GM18498 (cell line): ENCODE data around the gene ZC3H8.
A peak's percentile ranks its signal among the peaks of the same experiment; 100 is the strongest.
"Not testable (repeated sequence)": the region's sequence is repeated elsewhere in the genome, so short reads cannot be mapped to it uniquely, and the experiment has no call there.

Source experiments
- ATAC-seq: cut with Tn5 transposase; IDR thresholded peaks from one replicate; pipeline ENCODE4 v1.9.1; 2021; ENCODE audit warnings: mild to moderate bottlenecking, moderate library complexity; ENCODE audit not compliant: unreplicated experiment

The ZC3H8 gene

GRCh38 chr2:112254466-112255240, at the start of gene ZC3H8:
Gene ZC3H8 (minus strand): TSS chr2:112255042. CDS start chr2:112254981, 61 bp downstream.
- peak; percentile 91 for ATAC-seq

DNA sequence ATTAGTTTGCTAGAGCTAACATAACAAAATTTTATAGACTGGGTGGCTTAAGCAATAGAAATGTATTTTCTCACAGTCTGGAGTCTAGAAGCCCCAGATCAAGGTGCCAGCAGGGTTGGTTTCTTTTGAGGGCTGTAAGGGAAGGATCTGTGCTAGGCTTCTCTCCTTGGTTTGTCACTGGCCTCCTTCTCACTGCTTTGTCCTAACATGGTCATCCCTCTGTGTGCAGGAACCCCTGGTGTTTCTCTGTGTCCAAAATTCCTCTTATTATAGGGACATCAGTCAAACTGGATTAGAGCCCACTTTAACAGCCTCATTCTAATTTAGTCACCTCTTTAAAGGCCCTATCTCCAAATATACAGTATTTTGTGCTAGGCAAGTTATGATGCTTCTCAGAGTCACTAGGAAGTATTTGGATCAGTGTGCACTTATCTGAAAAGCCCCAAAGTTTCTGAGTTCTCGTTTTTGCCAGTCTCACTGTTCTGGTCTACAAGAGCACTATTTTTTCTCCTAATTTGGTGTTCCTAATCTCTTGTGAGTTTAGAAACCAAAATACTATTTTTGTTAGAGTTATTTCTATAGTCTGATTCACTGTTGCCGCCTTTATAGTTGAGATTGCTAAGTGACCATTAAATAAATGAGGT, 49.6 kb upstream of the ZC3H8 start:
- peak; percentile 64 for ATAC-seq

GRCh38 chr2:112301973-112302372, 47.1 kb upstream of the ZC3H8 start:
- no peak for ATAC-seq

DNA sequence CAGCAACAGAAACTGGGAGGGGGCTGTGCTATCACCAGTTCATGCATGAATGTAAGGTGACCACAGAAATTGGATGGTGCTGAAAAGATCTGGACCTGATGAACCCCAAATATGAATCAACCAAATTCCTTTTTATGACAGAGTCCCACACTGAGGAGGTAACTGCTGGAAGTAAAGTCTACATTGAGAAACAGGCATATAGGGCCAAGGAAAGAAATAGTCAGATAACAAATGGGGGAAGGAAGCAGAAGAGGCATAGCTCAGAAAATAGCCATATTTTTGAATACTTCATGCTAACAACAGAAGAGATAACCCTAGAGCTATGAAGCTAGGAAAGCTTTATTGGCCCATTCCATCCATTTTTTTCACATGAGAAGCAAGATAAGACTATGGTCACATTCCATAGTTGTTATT, 46.3 kb upstream of the ZC3H8 start:
- no peak for ATAC-seq

DNA sequence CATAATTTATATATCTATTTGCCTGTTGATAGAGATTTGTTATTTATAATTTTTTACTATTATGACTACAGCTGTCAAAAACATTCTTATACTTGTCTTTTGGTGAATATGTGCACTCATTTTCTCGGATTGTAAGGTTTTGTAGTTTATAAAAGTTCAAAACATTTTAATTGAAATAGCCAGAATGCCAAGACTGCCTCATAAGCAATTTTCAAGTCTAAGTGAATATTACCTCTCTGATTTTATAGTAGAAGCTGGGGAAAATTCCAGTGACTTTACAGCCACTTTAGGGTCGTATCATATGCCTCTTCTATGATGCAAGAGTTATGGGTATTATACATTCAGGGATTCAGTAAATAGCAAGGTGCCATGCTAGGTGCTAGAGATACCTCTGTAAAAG, 41.6 kb upstream of the ZC3H8 start:
- ATAC-seq: no peak

DNA sequence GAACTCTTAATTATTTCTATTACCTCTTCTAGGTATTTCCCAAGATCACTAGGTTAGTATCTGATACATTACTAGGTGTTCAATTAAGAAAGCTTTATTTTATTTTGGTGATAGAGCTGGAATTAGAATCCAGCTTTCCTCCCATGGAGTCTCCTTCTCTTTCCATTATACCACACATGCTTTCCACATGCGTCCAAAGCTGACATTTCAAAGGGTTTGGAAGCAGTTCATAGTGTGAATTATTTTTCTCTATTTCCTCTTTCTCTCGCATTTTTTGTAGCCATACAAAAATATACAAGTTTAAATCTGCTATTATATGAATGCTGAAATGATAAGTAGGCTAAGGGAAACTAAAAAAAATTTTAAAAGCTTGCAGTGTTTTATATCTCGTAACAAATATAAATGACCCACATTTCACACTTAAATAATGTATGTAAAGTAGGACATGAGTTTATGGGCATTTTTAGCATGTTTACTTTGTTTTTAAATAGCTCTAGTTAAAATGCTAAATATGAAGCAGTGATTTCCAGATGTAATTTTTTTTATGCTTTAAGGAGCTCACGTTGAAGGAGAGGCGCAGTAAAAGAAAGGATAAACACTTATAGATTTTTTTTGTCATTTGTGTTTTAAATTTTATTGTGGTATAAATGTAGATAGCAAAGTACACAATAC, 40.7 kb upstream of the ZC3H8 start:
- no peak for ATAC-seq

- ATAC-seq: no peak
These were observed 39.0 kb upstream of the ZC3H8 start for GRCh38 chr2:112293636-112294401.

GRCh38 chr2:112290648-112291047, 35.8 kb upstream of the ZC3H8 start:
- ATAC-seq: no peak

GRCh38 chr2:112290088-112290487, 35.2 kb upstream of the ZC3H8 start:
- ATAC-seq: no peak

GRCh38 chr2:112283535-112283934, 28.7 kb upstream of the ZC3H8 start:
- ATAC-seq: not testable (repeated sequence)

DNA sequence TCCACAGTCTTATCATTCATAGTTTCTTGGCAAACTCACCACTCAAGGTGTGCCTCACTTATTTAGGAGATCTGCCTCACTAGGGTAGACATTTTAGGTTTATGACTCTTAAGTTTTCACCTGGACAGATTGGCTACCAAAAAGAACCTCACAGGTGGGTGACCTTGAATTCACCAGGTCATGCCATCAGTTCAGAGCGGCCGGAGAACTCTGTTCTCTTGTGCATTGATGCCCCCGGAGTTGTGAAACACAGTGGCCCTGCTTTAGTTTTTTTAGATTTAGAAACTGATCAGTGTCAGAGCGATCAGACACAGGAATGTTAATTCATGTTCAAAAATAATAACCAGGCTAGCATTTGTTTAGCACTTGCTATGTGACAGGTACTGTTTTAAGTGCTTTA, 27.2 kb upstream of the ZC3H8 start:
- ATAC-seq: not testable (repeated sequence)

DNA sequence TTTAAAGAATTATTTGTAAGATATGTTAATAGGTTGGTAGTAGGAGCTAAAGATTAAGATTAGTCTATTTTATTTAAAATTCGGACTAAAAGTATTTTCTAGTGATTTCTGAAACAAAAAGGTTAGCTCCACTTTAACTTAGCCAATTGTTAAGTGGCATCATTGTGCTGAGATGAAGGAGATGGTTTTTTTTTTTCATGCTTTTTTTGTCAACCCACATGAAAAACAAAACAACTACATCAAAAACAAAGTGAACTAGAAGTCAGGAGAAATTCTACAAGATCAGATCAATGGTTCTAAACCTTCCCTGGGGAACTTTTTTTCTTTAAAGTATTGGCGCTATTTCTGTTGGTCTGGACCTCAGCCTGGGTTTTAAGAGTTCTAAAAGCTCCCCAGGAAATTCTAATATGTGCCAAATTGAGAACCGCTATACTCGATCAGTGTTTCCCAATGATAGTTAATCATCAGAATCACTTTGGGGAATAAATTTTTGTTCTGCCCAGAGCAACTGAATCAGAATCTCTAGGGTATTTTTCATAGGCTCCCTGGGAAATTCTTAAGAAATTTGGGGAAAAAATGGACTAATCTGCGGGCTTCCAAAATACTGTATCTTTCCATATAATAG, 22.9 kb upstream of the ZC3H8 start:
- no peak for ATAC-seq

GRCh38 chr2:112276954-112277353, 22.1 kb upstream of the ZC3H8 start:
- no peak for ATAC-seq

- ATAC-seq: peak; percentile 55
These were observed 21.3 kb upstream of the ZC3H8 start for GRCh38 chr2:112275887-112276773.

DNA sequence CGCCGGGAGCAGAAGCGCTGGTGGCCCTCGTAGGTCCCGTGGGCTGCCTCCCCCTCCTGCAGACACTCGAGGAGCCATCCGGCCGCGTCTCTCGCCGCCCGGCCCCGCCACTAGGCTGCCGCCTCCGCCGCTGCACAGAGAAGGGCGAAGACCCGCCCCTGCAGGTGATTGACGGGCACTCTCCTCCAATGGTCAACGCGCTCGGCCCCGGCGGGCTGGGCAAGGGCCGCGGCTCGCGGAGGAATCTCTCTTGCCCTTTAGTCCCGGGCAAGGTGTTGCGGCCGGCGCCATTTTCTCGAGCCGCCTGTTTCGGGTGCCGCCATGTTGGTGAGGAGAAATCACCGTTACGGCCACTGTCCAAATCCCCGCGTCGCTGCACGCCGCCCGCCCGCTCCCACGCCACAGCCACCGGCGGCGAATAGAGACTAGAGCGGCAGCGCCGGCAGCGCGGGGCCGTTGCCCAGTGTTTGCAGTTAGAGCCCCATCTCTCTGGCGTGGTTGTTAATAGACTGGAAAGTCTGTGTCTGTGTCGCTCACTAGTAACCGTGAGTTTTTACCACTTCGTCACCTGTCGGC, 20.6 kb upstream of the ZC3H8 start, which contains the start of gene ZC3H6:
Gene ZC3H6 (plus strand): TSS at position 287 of the 576 bp plus-strand sequence. CDS start 398 bp downstream, outside the sequence.
- ATAC-seq: peak; percentile 97

GRCh38 chr2:112273349-112273748, 18.5 kb upstream of the ZC3H8 start:
- ATAC-seq: no peak

DNA sequence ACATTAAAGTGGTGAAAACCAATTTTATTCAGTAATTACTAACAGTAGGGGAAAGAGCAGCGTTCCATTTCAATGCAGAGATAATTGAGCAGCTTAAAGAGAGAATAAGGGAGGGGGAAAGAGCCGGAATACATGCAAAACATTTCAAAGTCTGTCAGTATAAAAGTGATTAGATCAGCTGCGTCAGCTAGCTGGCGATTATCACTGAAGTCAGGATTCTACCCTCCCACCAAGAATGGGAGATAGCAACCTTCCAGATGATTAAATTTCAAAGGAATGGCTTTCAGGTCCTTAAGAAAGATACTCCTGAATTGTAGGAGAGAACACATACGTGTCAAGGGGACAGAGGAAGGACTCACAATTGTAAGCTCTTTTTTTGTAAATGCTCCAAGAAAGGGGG, 17.8 kb upstream of the ZC3H8 start:
- ATAC-seq: no peak

DNA sequence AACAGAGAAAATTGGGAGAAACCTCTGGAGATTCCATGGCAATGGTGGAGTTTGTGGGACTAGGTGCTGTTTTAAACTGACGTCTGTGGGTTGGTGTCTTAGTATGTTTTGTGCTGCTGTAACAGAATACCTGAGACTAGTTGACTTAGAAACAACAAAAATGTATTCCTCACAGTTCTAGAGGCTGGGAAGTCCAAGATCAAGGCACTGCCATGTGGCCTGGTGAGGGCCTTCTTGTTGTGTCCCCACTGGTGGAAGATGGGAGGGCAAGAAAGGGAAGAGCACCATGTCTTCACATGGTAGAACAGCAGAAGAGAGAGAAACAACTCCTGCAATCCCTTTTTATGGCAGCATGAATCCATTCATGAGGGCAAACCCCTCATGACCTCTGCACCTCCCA, 13.7 kb upstream of the ZC3H8 start:
- no peak for ATAC-seq

DNA sequence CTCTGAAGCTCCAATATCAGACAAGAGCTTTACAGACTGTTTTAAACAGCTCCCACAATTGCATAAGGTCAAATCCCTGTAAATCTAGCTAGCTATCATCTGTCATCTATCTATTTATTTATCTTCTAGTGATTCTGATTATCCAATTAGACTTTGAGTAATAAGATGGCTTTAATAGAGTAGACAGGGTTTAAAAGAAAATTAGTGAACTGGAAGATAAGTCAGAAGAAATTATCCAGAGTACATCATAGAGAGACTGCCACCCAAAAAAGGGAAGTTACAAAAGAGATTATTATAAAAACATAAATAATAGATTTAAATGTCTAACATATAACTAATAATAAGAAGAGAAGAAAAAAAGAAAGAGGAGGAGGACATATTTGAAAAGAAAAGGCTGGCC, 8.0 kb upstream of the ZC3H8 start:
- no peak for ATAC-seq
